GM21515 (cell line): ENCODE data around the gene MKLN1.
"Not testable (repeated sequence)": the region's sequence is repeated elsewhere in the genome, so short reads cannot be mapped to it uniquely, and the experiment has no call there.

ENCODE experiments used
- ATAC-seq: cut with Tn5 transposase; IDR thresholded peaks from one replicate; pipeline ENCODE4 v1.9.1; 2021; ENCODE audit not compliant: unreplicated experiment

The MKLN1 gene

GRCh38 chr7:131388126-131388525 is 60.5 kb downstream of the MKLN1 start:
- no peak for ATAC-seq

GRCh38 chr7:131390275-131390674 is 62.6 kb downstream of the MKLN1 start:
- no peak for ATAC-seq

GRCh38 chr7:131391145-131391544 is 63.5 kb downstream of the MKLN1 start:
- no peak for ATAC-seq

- no peak for ATAC-seq
Observed at GRCh38 chr7:131400681-131401176, 73.1 kb downstream of the MKLN1 start.

GRCh38 chr7:131401194-131401593 is 73.5 kb downstream of the MKLN1 start:
- ATAC-seq: no peak

GRCh38 chr7:131403322-131403721 is 75.6 kb downstream of the MKLN1 start:
- ATAC-seq: no peak

GRCh38 chr7:131404226-131404911 is 76.7 kb downstream of the MKLN1 start:
- ATAC-seq: no peak

- no peak for ATAC-seq
Observed at GRCh38 chr7:131409129-131409766, 81.6 kb downstream of the MKLN1 start.

- no peak for ATAC-seq
Observed at GRCh38 chr7:131412031-131412430, 84.4 kb downstream of the MKLN1 start.

- no peak for ATAC-seq
Observed at GRCh38 chr7:131413711-131414110, 86.0 kb downstream of the MKLN1 start.

- ATAC-seq: no peak
Observed at GRCh38 chr7:131424219-131424822, 96.6 kb downstream of the MKLN1 start.

GRCh38 chr7:131425992-131426391 is 98.3 kb downstream of the MKLN1 start:
- ATAC-seq: no peak

- ATAC-seq: not testable (repeated sequence)
Observed at GRCh38 chr7:131430826-131431225, 103.2 kb downstream of the MKLN1 start.

- ATAC-seq: no peak
Observed at GRCh38 chr7:131431289-131431688, 103.6 kb downstream of the MKLN1 start.

- ATAC-seq: no peak
Observed at GRCh38 chr7:131431756-131432155, 104.1 kb downstream of the MKLN1 start.

GRCh38 chr7:131436384-131436783 is 108.7 kb downstream of the MKLN1 start:
- ATAC-seq: no peak

GRCh38 chr7:131438969-131439368 is 111.3 kb downstream of the MKLN1 start:
- ATAC-seq: no peak

GRCh38 chr7:131443496-131443895 is 115.8 kb downstream of the MKLN1 start:
- ATAC-seq: no peak

GRCh38 chr7:131444683-131445082 is 117.0 kb downstream of the MKLN1 start:
- ATAC-seq: no peak

GRCh38 chr7:131449373-131449902 is 121.8 kb downstream of the MKLN1 start:
- no peak for ATAC-seq

- no peak for ATAC-seq
Observed at GRCh38 chr7:131454498-131454897, 126.8 kb downstream of the MKLN1 start.

GRCh38 chr7:131455001-131455400 is 127.3 kb downstream of the MKLN1 start:
- ATAC-seq: no peak
